HUES6 (cell line): ENCODE measurements around the gene TET3.

ENCODE experiments used
- H3K27ac ChIP-seq: 2 replicates; pipeline ENCODE4 v1.7.0; 2013; ENCODE audit warnings: low read depth, mild to moderate bottlenecking, low read length, inconsistent platforms
- H3K27me3 ChIP-seq: 2 replicates; pipeline ENCODE4 v1.6.1; 2013; ENCODE audit warnings: low read length; ENCODE audit not compliant: control insufficient read depth, insufficient read depth
- H3K36me3 ChIP-seq: 2 replicates; pipeline ENCODE4 v1.6.1; 2013; ENCODE audit warnings: low read length; ENCODE audit not compliant: control insufficient read depth, insufficient read depth
- H3K4me1 ChIP-seq: 2 replicates; pipeline ENCODE4 v1.6.1; 2013; ENCODE audit warnings: low read length; ENCODE audit not compliant: control insufficient read depth, insufficient read depth
- H3K4me3 ChIP-seq: 2 replicates; pipeline ENCODE4 v1.5.1; 2013; ENCODE audit warnings: low read depth, low read length
- H3K9ac ChIP-seq: one replicate; pipeline ENCODE4 v1.6.1; 2013; ENCODE audit warnings: mild to moderate bottlenecking, low read length
- H3K9me3 ChIP-seq: 2 replicates; pipeline ENCODE4 v1.6.1; 2013; ENCODE audit warnings: low read depth, low read length; ENCODE audit not compliant: control insufficient read depth, insufficient read depth

Gene TET3

GRCh38 chr2:74026687-74027241, 42.1 kb downstream of the TET3 start:
- Histone ChIP-seq H3K36me3 (no peaks in the 10 kb centered on the region), H3K4me1 (peaks cover 39% of the 10 kb centered on the region), H3K27ac (peak overlapping the region; percentile 64; the same call in 1 of the 2 replicates), H3K4me3 (peak overlapping the region; percentile 41), H3K27me3 (no peaks in the 10 kb centered on the region), H3K9ac (peak overlapping the region; percentile 62), H3K9me3 (peaks cover 7% of the 10 kb centered on the region)

GRCh38 chr2:74027496-74027895, 42.8 kb downstream of the TET3 start:
- peak overlapping the region; percentile 62 for H3K9ac ChIP-seq
- H3K27ac ChIP-seq, result peak overlapping the region; percentile 64; the same call in 1 of the 2 replicates
- no peaks in the 10 kb centered on the region for H3K27me3 ChIP-seq
- peaks cover 7% of the 10 kb centered on the region for H3K9me3 ChIP-seq
- H3K36me3 ChIP-seq, result no peaks in the 10 kb centered on the region
- H3K4me1 ChIP-seq, result peaks cover 46% of the 10 kb centered on the region
- H3K4me3 ChIP-seq, result peak overlapping the region; percentile 41; the same call in 1 of the 2 replicates

GRCh38 chr2:74028290-74028689, 43.6 kb downstream of the TET3 start:
- Histone ChIP-seq H3K27ac (no peak overlapping the region), H3K27me3 (no peaks in the 10 kb centered on the region), H3K4me3 (no peak overlapping the region), H3K9me3 (peaks cover 7% of the 10 kb centered on the region), H3K9ac (no peak overlapping the region), H3K4me1 (peaks cover 50% of the 10 kb centered on the region), H3K36me3 (no peaks in the 10 kb centered on the region)

- Histone ChIP-seq H3K27me3 (no peaks in the 10 kb centered on the region), H3K4me3 (no peak overlapping the region), H3K9me3 (peaks cover 7% of the 10 kb centered on the region), H3K36me3 (no peaks in the 10 kb centered on the region), H3K27ac (no peak overlapping the region), H3K4me1 (peaks cover 50% of the 10 kb centered on the region), H3K9ac (no peak overlapping the region)
Observed at GRCh38 chr2:74028741-74029140, 44.0 kb downstream of the TET3 start.

GRCh38 chr2:74029714-74030397, 45.1 kb downstream of the TET3 start:
- no peak overlapping the region for H3K9ac ChIP-seq
- H3K36me3 ChIP-seq, result no peaks in the 10 kb centered on the region
- H3K4me3 ChIP-seq, result no peak overlapping the region
- no peaks in the 10 kb centered on the region for H3K27me3 ChIP-seq
- H3K4me1 ChIP-seq, result peaks cover 43% of the 10 kb centered on the region
- H3K9me3 ChIP-seq, result peaks cover 7% of the 10 kb centered on the region
- no peak overlapping the region for H3K27ac ChIP-seq

GRCh38 chr2:74031221-74031620, 46.5 kb downstream of the TET3 start:
- H3K27me3 ChIP-seq, result no peaks in the 10 kb centered on the region
- peaks cover 7% of the 10 kb centered on the region for H3K9me3 ChIP-seq
- peaks cover 36% of the 10 kb centered on the region for H3K4me1 ChIP-seq
- H3K27ac ChIP-seq, result no peak overlapping the region
- no peak overlapping the region for H3K9ac ChIP-seq
- H3K4me3 ChIP-seq, result no peak overlapping the region
- no peaks in the 10 kb centered on the region for H3K36me3 ChIP-seq

GRCh38 chr2:74031959-74032287, 47.2 kb downstream of the TET3 start:
- H3K27me3 ChIP-seq, result no peaks in the 10 kb centered on the region
- H3K4me1 ChIP-seq, result peaks cover 31% of the 10 kb centered on the region
- H3K4me3 ChIP-seq, result no peak overlapping the region
- H3K9me3 ChIP-seq, result peaks cover 7% of the 10 kb centered on the region
- no peak overlapping the region for H3K9ac ChIP-seq
- no peaks in the 10 kb centered on the region for H3K36me3 ChIP-seq
- H3K27ac ChIP-seq, result no peak overlapping the region

- H3K4me1 ChIP-seq, result peaks cover 25% of the 10 kb centered on the region
- no peak overlapping the region for H3K9ac ChIP-seq
- no peak overlapping the region for H3K27ac ChIP-seq
- no peaks in the 10 kb centered on the region for H3K36me3 ChIP-seq
- peaks cover 5% of the 10 kb centered on the region for H3K9me3 ChIP-seq
- H3K27me3 ChIP-seq, result no peaks in the 10 kb centered on the region
- no peak overlapping the region for H3K4me3 ChIP-seq
Observed at GRCh38 chr2:74033375-74033774, 48.7 kb downstream of the TET3 start.
